Panc1 (cell line): ENCODE data around the gene ZNF526. TPM values are rescaled to one million over a fixed set of nuclear protein-coding genes. Genes with fewer than 3 reads are reported as not detected.

Experiments
- ATAC-seq: fragments of 200-7000 bp; cut with Tn5 transposase; 2 replicates; pipeline ENCODE4 v1.9.1; 2020; ENCODE audit warnings: mild to moderate bottlenecking, moderate library complexity
- Bru-seq: library from RNA; stranded (reverse); fragments of 400-500 nt; gene quantifications from one replicate; lab custom pipeline; 2021; lab: Mats Ljungman, UMichigan
- BruChase-seq, 2 experiments: library from RNA; stranded (reverse); fragments of 400-500 nt; gene quantifications; one replicate each; lab custom pipeline; 2021; lab: Mats Ljungman, UMichigan
- BruUV-seq: library from RNA; stranded (reverse); fragments of 400-500 nt; replicated peaks from 2 replicates; lab custom pipeline; 2021; lab: Mats Ljungman, UMichigan
- CTCF ChIA-PET: fragments of 300-600 bp; sonication (Branson Sonifier 250); formaldehyde crosslinking; loops from one replicate; lab custom pipeline; 2022; ENCODE audit warnings: antibody characterized with exemption; lab: Charles Lee
- POLR2A ChIA-PET: fragments of 300-600 bp; sonication (Branson Sonifier 250); formaldehyde crosslinking; loops from one replicate; lab custom pipeline; 2022; ENCODE audit warnings: antibody characterized with exemption; lab: Charles Lee
- DNase-seq: peaks from one replicate; pipeline ENCODE4 v3.0.0-alpha.2; 2010; ENCODE audit warnings: low read depth, low spot score
- H3K27ac ChIP-seq: 2 replicates; pipeline ENCODE4 v1.5.1; 2011; ENCODE audit warnings: mild to moderate bottlenecking, low read length, inconsistent platforms
- H3K27me3 ChIP-seq: fragments of 200-500 bp; sonication (Bioruptor generic); 2 replicates; pipeline ENCODE4 v1.6.0; 2014; ENCODE audit warnings: low read length, inconsistent platforms; ENCODE audit not compliant: control insufficient read depth, insufficient read depth
- H3K36me3 ChIP-seq: fragments of 200-500 bp; sonication (Bioruptor generic); 2 replicates; pipeline ENCODE4 v1.5.1; 2014; ENCODE audit warnings: inconsistent platforms, mild to moderate bottlenecking, low read length, moderate library complexity; ENCODE audit not compliant: control insufficient read depth, insufficient read depth
- H3K4me1 ChIP-seq: 2 replicates; pipeline ENCODE4 v1.5.1; 2011; ENCODE audit warnings: inconsistent platforms, mild to moderate bottlenecking, low read length, moderate library complexity; ENCODE audit not compliant: control insufficient read depth, insufficient read depth
- H3K4me3 ChIP-seq, 2 experiments: 2 replicates each; pipeline ENCODE4 v1.5.1; 2011 to 2012; ENCODE audit warnings: low read depth in 2 of 2, low read length in 2 of 2, mild to moderate bottlenecking in 2 of 2, inconsistent platforms in 1 of 2, moderate library complexity in 1 of 2
- H3K9me3 ChIP-seq: fragments of 200-500 bp; sonication (Bioruptor generic); 2 replicates; pipeline ENCODE4 v1.5.1; 2014; ENCODE audit warnings: low read depth, mild to moderate bottlenecking, inconsistent platforms, low read length, moderate library complexity; ENCODE audit not compliant: control insufficient read depth, insufficient read depth
- POLR2AphosphoS5 ChIP-seq: IDR thresholded peaks from 2 replicates; pipeline ENCODE4 v1.6.1; 2012; ENCODE audit warnings: mild to moderate bottlenecking, low read depth, low read length, moderate library complexity
- SIN3A ChIP-seq: IDR thresholded peaks from 2 replicates; pipeline ENCODE4 v1.6.1; 2012; ENCODE audit warnings: low read depth, mild to moderate bottlenecking, low read length, moderate library complexity, borderline replicate concordance; ENCODE audit not compliant: insufficient read depth
- TCF7L2 ChIP-seq: IDR thresholded peaks from 2 replicates; pipeline ENCODE4 v1.6.1; 2011; ENCODE audit warnings: mild to moderate bottlenecking, low read depth, low read length, inconsistent platforms
- in situ Hi-C: cut with HindIII; loops from 2 replicates; pipeline ENCODE4 v1.10.0; 2016; ENCODE audit warnings: low sequenced_read_pairs, low pct_unique_long_range_greater_than_20kb
- intact Hi-C: fragments of 100-400 bp; cut with micrococcal nuclease; formaldehyde crosslinking; loops from one replicate; pipeline ENCODE4 v1.10.0; 2022; ENCODE audit not compliant: unreplicated experiment
- long read RNA-seq: library from polyadenylated mRNA; unstranded; transcript quantifications from one replicate; pipeline ENCODE4 v2.0.0, GENCODE V29; 2021; ENCODE audit not compliant: unreplicated experiment
- polyA plus RNA-seq: library from polyadenylated mRNA; unstranded; fragments of >200 nt; gene quantifications from one replicate; pipeline ENCODE4 v1.2.1, GENCODE V29; 2012; ENCODE audit warnings: missing spikeins; ENCODE audit not compliant: insufficient read length
- total RNA-seq: library from RNA; stranded (reverse); gene quantifications from one replicate; pipeline ENCODE4 v1.2.1, GENCODE V29; 2021; ENCODE audit not compliant: unreplicated experiment
- TF ChIP-seq, protein P1 (sequence below), 2 experiments: IDR thresholded peaks; 2 replicates each; pipeline ENCODE4 v1.6.1; 2011 to 2012; ENCODE audit warnings: low read depth in 2 of 2, control low read depth in 1 of 2, low read length in 1 of 2, mild to moderate bottlenecking in 1 of 2, moderate library complexity in 1 of 2; ENCODE audit not compliant: insufficient read depth in 1 of 2
- TF ChIP-seq, protein P2 (sequence below): fragments of 450-650 bp; IDR thresholded peaks from 2 replicates; pipeline ENCODE4 v1.5.1; 2017; ENCODE audit warnings: mild to moderate bottlenecking

ZNF526 gene, protein sequence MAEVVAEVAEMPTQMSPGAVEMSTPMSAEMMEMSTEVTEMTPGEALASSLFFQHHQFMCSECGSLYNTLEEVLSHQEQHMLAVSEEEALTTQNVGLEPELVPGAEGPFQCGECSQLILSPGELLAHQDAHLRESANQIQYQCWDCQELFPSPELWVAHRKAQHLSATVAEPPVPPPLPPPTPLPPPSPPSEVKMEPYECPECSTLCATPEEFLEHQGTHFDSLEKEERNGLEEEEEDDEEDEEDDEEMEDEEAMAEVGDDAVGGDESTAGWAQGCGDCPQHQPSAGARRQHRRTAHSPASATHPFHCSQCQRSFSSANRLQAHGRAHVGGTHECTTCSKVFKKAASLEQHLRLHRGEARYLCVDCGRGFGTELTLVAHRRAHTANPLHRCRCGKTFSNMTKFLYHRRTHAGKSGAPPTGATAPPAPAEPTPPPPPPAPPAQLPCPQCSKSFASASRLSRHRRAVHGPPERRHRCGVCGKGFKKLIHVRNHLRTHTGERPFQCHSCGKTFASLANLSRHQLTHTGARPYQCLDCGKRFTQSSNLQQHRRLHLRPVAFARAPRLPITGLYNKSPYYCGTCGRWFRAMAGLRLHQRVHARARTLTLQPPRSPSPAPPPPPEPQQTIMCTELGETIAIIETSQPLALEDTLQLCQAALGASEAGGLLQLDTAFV
- total RNA-seq (10.5 TPM), Bru-seq, nascent RNA (percentile 64 among the genes with signal in this experiment), BruChase-seq, experiment 1, labeled RNA remaining after a 2-hour chase (percentile 71 among the genes with signal in this experiment), BruChase-seq, experiment 2, labeled RNA remaining after a 6-hour chase (percentile 62 among the genes with signal in this experiment)
- polyA plus RNA-seq = 8.4 TPM
- long read RNA-seq, full-length matches to known transcripts = 10 of 19 reads
- long read RNA-seq, partial matches to known transcripts = 0 of 19 reads
- long read RNA-seq, other reads (novel, unspliced or antisense) = 9 of 19 reads

DNA sequence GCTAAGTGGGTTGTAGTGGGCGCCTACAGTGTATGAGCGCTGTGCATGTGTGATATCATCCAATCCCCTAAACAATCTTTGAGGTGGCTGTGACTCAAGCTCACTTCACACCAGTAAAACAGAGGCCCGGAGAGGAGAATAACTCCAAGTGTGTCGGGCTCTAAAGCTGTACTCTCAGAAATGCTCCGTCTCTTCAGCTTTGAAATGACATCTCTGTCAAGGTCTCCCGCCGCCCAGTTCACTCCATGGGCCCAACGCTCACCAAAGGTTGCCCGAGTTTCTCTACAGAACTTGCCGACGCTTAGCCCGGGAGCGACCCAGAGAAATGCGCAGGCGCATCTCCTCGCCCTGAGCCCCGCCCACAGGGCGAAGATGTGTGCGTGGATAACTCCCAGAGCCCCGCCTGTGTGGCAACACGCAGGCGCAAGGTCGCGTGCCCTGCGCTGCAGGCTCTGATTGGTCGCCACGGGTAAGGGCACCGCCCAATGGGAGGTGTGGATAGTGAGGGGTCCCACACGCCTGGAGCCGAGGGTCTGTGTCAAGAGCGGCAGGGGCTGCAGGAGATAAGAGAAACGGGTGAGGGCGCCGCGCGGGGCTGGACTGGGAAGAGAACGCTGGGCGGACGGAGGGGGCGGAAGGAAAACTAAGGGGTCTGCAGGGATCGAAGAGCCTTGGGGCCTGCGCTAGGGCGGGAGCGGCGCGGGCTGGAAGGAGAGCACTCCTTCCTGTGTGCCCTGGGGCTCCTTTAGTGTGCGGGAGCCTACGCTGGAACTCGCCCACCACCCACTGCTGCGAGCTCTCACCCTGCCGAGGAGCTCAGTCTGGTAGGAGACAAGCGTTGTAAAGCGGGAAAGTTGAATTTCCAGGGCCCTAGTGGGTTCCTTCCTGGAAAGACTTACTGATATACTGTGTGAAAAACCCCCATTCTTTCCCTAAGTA lies at the start of gene ZNF526:
ZNF526 (plus strand) TSS at position 501 of the 939 bp plus-strand sequence. CDS start 4,092 bp downstream, outside the sequence.
- no peaks in the 10 kb centered on the region for H3K27me3 ChIP-seq
- peaks cover 8% of the 10 kb centered on the region; the same call in 1 of the 2 replicates for H3K4me1 ChIP-seq
- peak; percentile 86 for DNase-seq
- H3K4me3 ChIP-seq = peak within 1 kb of the TSS; percentile 76 to 94
- in situ Hi-C loops (no loop called here), intact Hi-C loops (no loop called here)
- H3K9me3 ChIP-seq = no peaks in the 10 kb centered on the region
- ChIA-PET CTCF (no interaction called here), POLR2A (no interaction called here)
- TSS peak; percentile 98 for BruUV-seq
- TF ChIP-seq POLR2AphosphoS5 (peak; percentile 78), SIN3A (0 out of 2 replicates have a peak, but pooled peaks have one; percentile 53), TCF7L2 (peak; percentile 75)
- TF ChIP-seq, protein P1, sequence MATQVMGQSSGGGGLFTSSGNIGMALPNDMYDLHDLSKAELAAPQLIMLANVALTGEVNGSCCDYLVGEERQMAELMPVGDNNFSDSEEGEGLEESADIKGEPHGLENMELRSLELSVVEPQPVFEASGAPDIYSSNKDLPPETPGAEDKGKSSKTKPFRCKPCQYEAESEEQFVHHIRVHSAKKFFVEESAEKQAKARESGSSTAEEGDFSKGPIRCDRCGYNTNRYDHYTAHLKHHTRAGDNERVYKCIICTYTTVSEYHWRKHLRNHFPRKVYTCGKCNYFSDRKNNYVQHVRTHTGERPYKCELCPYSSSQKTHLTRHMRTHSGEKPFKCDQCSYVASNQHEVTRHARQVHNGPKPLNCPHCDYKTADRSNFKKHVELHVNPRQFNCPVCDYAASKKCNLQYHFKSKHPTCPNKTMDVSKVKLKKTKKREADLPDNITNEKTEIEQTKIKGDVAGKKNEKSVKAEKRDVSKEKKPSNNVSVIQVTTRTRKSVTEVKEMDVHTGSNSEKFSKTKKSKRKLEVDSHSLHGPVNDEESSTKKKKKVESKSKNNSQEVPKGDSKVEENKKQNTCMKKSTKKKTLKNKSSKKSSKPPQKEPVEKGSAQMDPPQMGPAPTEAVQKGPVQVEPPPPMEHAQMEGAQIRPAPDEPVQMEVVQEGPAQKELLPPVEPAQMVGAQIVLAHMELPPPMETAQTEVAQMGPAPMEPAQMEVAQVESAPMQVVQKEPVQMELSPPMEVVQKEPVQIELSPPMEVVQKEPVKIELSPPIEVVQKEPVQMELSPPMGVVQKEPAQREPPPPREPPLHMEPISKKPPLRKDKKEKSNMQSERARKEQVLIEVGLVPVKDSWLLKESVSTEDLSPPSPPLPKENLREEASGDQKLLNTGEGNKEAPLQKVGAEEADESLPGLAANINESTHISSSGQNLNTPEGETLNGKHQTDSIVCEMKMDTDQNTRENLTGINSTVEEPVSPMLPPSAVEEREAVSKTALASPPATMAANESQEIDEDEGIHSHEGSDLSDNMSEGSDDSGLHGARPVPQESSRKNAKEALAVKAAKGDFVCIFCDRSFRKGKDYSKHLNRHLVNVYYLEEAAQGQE (IDR thresholded peaks at IDR 0.05; ENCODE audit: insufficient read depth in 1 of 2, low read depth in 2 of 2, low read length in 1 of 2) = no peak
- TF ChIP-seq, protein P2, sequence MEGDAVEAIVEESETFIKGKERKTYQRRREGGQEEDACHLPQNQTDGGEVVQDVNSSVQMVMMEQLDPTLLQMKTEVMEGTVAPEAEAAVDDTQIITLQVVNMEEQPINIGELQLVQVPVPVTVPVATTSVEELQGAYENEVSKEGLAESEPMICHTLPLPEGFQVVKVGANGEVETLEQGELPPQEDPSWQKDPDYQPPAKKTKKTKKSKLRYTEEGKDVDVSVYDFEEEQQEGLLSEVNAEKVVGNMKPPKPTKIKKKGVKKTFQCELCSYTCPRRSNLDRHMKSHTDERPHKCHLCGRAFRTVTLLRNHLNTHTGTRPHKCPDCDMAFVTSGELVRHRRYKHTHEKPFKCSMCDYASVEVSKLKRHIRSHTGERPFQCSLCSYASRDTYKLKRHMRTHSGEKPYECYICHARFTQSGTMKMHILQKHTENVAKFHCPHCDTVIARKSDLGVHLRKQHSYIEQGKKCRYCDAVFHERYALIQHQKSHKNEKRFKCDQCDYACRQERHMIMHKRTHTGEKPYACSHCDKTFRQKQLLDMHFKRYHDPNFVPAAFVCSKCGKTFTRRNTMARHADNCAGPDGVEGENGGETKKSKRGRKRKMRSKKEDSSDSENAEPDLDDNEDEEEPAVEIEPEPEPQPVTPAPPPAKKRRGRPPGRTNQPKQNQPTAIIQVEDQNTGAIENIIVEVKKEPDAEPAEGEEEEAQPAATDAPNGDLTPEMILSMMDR = no peak
- peak; percentile 94 for ATAC-seq
- H3K27ac ChIP-seq = peak within 1 kb of the TSS; percentile 93
- H3K36me3 ChIP-seq = peaks cover 6% of the 10 kb centered on the region; the same call in 1 of the 2 replicates

DNA sequence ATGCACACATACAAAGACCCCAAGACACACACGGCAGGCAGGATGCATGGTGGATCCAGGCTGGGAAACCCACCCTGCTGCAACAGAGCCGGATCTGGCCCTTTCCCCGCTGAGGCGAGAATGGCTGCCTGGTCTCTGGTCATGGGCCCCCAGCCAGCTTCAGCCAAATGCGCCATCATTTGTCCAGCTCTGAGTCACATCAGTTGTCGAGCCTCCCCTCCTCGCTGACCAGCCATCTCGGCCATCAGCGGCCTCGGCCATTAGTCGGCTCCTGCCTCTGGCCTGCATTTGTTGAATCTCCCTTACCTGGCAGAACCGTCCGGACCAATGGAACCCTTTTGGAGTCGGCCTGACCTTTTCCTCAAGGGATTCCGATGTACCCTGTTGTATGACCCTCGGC lies 49.4 kb upstream of the ZNF526 start:
- in situ Hi-C loops (no loop called here), intact Hi-C loops (no loop called here)
- POLR2A ChIA-PET = no interaction called here
- CTCF ChIA-PET = no interaction called here
- no peaks in the 10 kb centered on the region for H3K4me1 ChIP-seq
- no peak for DNase-seq
- H3K9me3 ChIP-seq = no peaks in the 10 kb centered on the region
- no TSS peak for BruUV-seq
- no peaks in the 10 kb centered on the region for H3K36me3 ChIP-seq
- TF ChIP-seq POLR2AphosphoS5 (no peak), TCF7L2 (no peak), SIN3A (no peak)
- TF ChIP-seq, protein P2 = no peak
- TF ChIP-seq, protein P1 (IDR thresholded peaks at IDR 0.05; ENCODE audit: insufficient read depth in 1 of 2, low read depth in 2 of 2, low read length in 1 of 2) = no peak
- peaks cover 3% of the 10 kb centered on the region; the same call in 1 of the 2 replicates for H3K27me3 ChIP-seq
- no peak for ATAC-seq
- H3K4me3 ChIP-seq = no peak overlapping the region
- H3K27ac ChIP-seq = no peak overlapping the region
